GM21723 (cell line): Measurements from ENCODE around the gene RAB6A.

ENCODE experiments used
- ATAC-seq: cut with Tn5 transposase; IDR thresholded peaks from one replicate; pipeline ENCODE4 v1.9.1; 2021; ENCODE audit warnings: mild to moderate bottlenecking, moderate library complexity; ENCODE audit not compliant: unreplicated experiment

RAB6A gene

DNA sequence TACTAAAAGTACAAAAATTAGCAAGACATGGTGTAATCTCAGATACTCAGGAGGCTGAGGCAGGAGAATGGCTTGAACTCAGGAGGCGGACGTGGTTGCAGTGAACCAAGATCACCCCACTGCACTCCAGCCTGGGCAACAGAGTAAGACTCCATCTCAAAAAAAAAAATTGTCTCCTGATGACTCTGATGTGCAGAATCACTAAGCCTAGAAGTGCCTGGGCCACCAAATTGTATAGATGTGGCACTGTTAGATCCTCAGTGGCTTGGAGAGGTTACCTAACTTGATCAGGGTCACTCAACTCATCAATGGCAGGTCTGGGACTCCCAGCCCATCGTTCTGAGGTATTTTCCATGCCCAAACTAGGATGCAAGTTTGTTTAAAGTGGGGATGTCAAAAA is 103.9 kb downstream of the RAB6A start:
- no peak for ATAC-seq

DNA sequence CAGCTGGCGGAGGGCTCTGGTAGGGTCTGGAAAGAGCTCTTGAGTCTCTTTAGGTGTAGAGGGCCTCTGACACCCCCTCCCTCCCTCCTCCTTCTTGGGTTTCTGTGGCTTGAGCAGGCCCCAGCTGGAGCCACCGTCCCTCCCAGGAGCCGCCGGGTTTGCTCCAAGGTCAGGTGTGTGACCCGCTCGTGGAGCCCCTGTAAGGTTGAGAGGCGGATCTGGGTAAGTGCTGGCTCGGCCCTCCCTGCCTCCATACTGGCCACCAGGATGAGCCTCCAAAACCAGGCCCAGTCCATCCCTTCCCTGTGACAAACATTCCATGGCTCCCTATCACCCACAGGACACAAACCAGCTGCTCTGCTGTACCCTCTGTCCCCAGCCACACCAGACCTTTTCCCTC is 105.2 kb downstream of the RAB6A start:
- ATAC-seq: no peak

DNA sequence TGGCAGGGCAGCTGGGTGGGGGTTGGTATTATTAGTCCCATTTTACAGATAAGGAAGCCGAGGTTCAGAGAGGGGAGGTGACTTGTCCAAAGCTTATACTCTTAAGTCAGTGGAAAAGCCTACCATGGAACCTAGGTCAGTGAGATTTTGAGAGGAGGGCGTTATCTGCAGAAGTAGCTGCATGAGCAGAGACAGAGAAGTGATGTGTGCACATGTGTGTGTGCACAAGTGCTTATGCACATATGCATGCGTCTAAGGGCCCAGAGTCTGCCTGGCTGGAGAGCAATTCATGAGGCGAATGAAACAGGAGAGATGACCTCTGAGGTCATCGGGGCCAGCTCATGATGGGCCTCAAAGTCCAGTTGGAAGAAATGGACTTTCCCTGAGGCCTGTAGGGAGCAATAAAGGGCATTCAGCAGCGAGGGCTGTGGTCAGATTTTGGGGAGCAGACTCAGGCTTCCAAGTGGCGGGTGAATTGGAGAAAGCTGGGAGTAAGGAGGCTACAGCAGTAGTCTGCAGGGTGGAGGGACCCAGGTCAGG is 106.3 kb downstream of the RAB6A start:
- no peak for ATAC-seq

DNA sequence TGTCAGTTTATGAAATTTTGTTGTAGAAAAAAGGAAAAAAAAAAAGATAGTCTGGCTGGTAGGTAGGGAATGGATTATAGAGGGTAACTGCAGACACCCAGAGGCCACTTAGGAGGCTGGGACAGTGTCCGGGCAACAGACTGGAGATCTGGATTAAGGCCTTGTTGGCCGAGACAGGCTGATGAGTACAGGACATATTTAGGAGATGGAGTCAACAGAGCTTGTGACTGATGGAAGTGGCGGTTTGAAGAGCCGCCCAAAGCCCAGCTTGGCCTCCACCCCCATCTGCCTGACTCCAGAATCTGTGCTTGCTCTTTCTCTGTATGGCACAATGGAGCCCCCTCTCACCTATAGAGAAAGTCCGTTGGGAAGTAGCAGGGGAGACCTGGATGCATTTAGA is 106.9 kb downstream of the RAB6A start:
- no peak for ATAC-seq

DNA sequence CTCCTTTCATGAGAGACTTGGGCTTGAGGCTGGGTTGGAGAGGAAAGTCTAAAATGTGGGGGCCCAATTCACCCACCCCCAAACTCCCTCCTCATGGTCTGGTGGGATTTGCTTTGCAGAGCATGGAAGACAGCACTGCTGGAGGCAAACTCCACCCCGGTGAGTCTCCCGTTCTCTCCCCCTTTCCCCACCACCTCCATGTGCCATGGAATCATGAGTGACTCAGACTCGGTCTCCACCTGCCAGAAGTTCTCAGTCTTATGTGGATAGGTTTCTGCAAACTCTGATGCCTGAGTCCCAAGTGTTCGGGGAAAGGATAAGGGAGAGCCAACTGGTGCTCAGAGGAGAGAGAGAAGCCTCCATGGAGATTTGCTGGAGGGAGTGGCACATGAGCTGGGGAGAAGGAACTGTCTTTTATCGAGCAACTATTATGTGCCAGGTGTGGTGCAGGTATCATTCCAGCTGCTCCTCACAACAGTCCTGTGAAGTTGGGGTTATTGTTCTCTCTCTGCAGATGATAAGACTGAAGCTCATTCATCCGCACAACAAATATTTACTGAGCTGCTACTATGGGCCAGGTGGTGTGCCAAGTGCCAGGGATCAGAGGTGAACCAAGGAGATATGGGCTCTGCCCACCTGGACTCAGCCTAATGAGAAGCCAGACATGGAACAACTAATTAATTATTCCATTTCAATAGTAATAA is 107.9 kb downstream of the RAB6A start:
- no peak for ATAC-seq

DNA sequence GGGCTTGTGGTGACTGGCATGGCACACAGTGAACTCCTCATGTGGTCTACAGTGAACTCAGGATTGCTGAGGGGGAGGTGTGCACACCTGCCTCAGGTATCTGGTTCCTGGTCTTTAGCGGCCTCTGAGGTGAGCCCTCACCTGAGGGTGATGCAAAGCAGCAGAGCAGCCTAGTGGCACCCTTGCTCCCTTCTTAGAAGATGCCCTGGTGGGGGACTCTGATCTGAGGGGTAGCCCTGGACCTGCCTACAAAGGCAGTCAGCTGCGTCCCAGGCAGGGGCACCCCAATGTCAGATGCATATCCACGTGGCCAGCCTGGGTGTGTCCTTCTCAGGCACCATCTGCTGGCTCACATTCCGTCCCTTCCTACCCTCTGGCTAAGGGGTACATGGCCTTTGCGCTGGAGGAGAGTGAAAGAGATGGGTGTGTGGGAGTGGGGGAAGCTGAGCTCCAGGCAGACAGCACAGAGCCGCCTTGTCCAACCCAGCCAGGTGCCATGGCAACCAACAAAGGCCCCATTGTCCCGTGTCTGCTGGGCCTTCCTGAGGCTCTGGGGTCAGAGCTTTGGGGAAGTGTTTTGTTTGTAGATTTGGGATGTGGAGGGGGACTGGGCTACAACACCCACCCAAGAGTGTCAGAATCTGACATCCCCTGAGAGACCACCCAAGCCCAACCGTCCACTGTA is 108.7 kb downstream of the RAB6A start:
- ATAC-seq: no peak

DNA sequence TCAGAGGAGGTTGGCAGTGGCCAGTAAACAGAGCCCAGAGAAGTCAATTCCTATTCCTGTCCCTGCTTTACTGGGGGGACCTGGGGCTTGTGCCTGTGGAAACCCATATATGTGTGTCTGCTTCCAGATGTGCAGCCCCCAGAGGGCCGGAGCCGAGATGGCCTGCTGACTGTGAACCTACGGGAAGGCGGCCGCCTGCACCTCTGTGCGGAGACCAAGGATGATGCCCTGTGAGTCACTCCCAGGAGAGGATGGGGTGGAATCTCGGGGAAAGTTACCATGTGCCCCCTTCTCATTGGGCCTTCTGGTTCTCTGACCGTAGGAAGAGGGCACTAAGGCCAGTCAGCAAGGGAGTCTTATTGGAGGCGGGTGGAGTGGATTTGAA is 109.2 kb downstream of the RAB6A start:
- ATAC-seq: no peak

DNA sequence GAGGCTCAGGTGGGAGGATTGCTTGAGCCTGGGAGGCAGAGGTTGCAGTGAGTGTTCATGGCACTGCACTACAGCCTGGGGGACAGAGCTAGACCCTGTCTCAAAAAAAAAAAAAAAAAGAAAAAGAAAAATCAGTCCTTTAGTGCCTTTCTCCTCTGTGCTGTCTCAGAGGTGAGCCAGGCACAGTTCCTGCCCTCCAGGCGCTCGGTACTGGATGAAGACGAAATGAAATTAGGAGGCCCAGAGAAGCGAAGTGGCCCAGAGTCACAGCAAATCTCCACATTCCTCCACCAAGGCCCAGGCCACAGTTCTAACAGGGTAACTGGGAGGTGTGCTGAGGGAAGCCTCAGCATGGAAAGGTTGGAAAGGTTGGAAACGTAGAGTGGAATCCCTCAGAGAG is 109.6 kb downstream of the RAB6A start:
- ATAC-seq: no peak

DNA sequence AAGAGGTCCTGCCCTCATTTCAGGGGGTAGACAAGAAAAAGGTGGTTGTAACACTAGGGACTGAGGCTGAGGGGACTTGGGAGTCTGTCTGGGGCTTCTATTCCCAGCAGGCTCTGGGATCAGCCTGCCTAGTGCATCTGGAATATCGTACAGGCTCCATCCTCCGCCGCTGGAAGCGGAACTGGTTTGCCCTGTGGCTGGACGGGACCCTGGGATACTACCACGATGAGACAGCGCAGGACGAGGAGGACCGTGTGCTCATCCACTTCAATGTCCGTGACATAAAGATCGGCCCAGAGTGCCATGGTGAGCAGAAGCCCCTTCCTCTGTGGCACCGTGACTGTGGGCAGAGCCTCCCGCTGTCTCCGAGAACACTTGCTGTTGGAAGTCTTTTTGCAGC is 110.5 kb downstream of the RAB6A start:
- no peak for ATAC-seq

DNA sequence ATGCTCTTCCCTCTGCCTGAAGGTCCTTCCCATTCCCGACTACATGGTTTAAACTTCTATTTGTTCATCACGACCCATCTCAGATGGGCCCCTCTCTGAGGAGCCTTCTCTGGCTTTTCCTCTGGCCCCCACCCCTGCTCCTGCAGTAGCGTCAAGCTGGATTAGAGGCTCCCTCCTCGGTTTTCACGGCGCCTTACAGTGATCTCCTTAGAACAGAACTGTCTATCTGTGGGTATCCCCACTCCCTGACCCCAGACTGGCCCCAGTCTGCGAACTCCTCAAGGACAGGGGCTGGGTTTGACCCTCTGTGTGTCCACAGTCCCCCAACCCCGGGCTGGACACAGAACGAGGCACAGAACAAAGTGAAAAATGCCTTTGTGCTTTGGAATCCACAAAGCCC is 111.7 kb downstream of the RAB6A start:
- no peak for ATAC-seq

DNA sequence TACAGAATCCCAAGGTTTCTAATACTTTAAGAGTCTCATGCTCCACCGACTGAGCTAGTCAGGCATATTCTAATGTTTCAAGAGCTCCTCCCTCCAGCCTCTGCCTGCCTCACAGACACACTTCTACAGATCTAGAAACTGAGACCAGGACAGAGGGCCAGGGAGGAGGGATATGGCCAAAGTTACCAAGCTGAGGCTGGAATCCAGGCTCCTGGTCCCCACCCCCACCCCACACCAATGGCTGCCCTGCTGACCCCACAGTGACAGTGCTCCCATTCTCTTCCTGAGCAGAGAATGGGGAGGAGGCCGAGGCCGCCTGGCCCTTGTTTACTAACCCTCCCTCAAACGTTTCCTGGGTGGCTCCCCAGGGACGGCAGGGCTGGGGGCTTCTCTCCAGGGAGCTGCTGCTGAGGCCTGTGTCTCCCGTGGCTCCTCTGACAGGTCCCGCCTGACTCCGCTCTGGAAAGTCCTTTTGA is 112.3 kb downstream of the RAB6A start:
- ATAC-seq: no peak

DNA sequence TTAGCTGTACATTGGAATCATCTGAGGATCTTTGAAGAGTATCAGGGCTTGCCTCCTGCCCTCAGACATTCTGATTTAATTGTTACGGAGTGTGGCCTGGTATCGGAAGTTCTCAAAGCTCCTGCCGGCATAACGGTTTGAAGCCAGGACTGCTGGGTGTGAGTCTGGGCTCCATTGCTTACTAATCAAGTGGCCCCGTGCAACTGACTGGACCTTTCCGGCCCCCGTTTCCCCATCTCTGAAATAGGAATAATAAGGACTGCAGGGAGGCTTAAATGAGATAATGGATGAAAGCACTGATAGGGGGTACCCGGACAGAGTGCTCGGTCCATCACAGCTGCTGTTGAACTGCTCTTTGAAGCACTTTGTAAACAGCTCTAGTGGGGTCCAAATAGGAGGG is 112.8 kb downstream of the RAB6A start:
- no peak for ATAC-seq

DNA sequence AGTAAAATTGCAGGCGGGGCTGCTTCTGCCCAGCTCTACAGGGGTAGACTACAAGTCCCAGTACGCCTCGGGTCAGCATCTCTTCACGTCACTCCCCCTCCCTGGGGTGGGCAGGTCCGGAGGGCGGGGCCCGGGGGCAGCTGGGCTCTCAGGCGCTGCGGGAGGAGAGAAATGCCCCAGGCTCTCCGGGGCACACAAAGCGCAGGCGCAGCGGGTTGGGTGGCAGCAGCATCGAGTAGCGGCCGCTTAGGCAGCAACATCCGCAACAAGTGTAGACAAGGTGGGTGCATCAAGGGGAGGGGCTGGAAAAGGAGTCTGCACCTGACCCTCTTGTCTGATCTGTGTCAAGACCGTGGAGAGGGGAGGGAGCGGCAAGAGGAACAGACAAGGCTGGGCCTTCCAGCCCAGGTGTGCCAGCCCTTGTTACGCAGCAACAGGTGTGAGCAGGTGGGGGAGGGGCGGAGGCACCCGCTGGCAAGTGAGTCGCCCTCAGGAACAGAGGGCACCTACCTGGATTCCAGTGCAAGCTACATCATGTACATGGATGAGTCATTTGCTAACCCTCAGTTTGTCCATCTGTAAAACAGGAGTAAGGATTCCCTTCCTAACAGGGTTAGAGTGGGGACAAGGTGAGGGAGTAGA is 113.3 kb downstream of the RAB6A start:
- ATAC-seq: peak; percentile 87

DNA sequence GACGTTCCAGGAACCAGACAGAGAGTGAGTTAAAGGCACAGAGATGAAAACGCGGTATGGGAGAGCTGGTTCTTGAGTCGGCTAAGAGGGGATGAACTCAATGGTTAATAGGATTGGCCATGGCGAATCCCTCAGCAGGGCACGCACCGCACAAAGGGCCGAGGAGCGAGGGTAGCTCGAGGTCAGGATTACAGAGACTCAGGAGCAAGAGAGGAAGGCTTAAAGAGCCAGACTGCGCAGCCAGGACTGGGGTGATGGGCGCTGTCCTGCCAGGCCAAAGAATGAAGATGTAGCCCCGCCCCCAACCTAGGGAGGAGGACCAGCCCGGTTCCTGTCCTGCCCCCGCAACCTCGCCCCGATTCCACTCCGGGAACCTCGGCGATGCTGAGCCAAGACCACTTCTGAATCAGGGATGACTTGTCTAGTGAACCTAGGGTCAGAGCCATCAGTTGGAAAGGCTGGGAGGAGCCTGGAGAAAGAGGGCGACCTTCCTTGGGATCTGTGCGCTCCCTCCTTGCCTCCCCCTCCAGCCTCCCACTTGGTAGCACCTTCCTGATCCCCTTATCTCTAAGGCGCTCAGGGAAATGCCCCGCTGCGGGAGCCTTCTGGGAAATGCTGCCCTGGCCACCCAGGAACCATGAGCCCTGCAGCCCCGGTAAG is 114.8 kb downstream of the RAB6A start, which contains the start of gene PLEKHB1:
Gene PLEKHB1 (plus strand): TSS at position 610 of the 660 bp plus-strand sequence. CDS start 28 bp downstream, at position 638.
- no peak for ATAC-seq

DNA sequence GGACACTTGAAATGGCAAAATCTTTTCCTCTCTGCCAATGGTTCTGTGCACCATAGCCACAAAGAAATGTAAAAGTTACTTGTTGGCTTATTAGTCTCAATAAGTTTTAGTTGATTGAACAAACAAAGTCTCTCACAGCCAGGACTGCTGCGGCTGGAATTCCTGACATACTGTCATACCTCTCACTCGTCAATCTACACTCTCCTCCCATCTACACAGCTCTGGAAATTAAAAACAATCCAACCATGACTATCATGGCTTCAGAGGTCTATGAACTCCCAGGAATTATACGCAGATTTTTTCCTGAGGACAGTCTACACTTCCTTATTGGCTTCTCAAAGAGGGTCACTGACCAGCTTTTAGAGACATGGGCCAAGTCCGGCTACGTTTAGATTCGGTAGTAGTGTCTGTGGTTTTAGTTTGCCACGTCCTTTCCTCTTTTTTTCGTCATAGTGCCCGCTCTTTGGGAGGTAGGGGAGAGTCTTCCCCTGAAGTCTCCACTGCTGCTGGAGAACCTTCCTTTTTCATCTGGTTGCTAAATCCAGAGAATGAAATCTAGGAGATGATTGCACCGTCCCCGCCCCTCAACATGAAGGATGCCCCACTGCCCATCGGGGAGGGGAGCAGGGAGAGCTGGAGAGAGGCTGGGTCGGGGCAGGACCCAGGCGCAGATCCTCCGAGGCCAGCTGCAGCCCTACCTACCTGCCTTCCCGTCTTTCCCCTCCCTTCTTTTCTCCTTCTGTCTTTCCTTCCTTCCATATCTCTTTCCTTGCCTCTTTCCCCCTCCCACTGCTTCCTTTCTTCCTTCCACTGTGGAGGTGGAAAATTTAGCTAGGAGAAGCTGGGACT is 115.5 kb downstream of the RAB6A start:
- ATAC-seq: no peak

DNA sequence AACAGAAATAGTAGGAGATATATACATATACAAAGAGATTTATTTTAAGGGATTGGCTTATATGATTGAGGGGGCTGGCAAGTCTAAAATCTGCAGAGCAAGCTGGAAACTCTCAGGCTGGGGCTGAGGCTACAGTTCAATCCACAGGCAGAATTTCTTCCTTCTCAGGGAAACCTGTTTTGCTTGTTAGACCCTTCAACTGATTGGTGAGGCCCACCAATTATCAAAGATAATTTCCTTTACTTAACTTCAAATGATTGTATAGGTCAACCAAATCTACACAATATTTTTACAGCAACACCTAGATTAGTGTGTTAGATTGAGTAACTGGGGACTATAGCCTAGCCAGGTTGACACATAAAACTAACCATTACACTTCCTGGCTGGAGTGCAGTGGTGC is 119.2 kb downstream of the RAB6A start:
- ATAC-seq: no peak

DNA sequence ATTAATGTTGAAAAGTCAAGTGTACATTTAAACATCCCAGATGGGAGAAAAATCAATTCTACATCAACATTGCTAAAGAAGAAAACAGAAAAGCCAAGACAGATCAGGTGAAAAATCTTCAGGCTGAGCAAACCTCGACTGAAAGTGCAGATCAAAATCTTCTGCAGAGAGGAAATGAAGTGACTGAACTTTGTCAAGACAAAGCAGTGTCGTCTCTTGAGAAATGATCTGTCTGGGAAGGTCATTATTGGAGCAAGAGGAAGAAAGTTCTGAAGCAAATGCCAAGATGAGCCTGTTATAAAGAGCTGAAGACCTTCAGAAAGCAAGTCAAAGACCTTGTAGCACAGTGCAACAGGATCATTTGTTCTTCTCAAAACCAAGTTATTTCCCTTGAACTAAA is 120.3 kb downstream of the RAB6A start:
- ATAC-seq: no peak

DNA sequence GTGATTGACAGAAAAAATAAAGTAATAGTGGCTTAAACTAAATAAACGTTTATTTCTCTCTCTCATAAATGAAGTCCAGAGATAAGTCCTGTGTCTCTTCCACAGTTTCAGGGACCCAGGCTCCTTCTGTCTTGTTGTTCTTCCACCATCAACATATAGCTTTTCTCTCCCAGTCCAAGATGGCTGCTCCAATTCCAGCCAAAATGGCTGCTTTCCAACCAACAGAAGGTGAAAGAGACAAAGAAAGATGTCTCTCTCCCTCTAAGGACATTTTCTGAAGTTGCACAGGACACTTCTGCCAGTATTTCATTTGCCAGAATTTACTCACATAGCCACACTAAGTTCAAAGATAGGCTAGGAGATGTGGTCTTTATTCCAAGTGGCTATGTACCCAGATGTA is 123.9 kb downstream of the RAB6A start:
- ATAC-seq: no peak

DNA sequence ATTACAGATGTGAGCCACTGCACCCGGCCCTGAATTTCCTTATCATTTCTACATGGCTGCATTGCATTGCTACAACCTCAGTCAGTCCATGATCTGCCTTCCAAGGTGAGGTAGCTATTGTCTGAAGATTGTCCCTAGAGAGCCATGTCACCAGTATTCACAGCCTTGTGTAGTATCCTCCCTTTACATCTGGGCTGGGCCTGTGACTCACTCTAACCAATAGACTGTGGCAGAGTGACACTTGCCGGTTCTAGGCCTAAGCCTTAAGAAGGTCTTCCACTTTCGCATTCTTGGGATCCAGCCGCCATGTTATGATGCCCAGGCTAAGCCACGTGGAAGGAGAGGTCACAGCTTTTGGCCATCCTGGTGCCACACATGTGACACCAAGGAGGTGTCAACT is 124.6 kb downstream of the RAB6A start:
- ATAC-seq: no peak

DNA sequence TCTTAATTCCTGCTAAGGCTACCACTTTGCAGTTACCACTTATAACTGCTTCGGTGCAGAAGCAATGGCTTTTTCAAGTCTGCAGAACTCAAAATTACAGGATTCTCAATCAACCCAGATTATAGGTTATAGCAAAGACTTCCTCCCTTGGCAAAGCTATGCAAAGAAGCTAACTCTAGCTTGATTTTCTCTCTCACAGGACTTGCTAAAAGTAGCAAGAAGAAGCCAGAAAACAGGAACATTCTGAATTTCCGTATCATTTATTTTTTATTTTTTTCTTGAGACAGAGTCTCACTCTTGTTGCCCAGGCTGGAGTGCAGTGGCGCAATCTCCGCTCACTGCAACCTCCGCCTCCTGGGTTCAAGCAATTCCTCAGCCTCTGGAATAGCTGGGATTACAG is 125.2 kb downstream of the RAB6A start:
- no peak for ATAC-seq
